Hematopoietic multipotent progenitor cell treated with erythropoietin and hydrocortisone succinate and interleukin-3 and kit ligand, for 4 days (in vitro differentiated cells): ENCODE data around the gene ATP2B1.
A peak's percentile ranks its signal among the peaks of the same experiment; 100 is the strongest.

Experiments used
- DNase-seq: peaks from one replicate; pipeline ENCODE4 v3.0.0-alpha.2; 2015

Gene ATP2B1

GRCh38 chr12:89651192-89651591 is 57.4 kb downstream of the ATP2B1 start:
- no peak for DNase-seq

DNA sequence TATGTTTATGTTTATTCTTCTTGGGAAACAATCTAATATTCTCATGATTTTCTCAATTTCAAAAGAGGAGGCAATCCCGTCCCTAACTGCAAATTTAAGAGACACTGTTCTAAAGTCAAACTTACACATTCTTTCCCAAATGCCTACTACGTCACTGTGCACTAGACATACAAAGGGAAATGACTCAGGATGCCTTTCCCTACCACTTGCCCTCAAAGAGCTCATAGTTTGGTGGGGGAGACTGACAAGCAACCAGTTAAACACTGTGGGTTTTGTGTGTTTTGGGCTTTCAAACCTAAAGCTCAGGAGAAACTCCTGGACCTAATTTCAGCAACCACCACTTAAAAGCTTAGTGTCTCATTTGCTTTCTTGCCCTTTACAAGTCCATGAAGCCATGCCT is 58.4 kb downstream of the ATP2B1 start:
- DNase-seq, result no peak

- no peak for DNase-seq
These were observed 58.8 kb downstream of the ATP2B1 start for GRCh38 chr12:89649820-89650219.

GRCh38 chr12:89649139-89649538 is 59.5 kb downstream of the ATP2B1 start:
- DNase-seq, result peak; percentile 20

DNA sequence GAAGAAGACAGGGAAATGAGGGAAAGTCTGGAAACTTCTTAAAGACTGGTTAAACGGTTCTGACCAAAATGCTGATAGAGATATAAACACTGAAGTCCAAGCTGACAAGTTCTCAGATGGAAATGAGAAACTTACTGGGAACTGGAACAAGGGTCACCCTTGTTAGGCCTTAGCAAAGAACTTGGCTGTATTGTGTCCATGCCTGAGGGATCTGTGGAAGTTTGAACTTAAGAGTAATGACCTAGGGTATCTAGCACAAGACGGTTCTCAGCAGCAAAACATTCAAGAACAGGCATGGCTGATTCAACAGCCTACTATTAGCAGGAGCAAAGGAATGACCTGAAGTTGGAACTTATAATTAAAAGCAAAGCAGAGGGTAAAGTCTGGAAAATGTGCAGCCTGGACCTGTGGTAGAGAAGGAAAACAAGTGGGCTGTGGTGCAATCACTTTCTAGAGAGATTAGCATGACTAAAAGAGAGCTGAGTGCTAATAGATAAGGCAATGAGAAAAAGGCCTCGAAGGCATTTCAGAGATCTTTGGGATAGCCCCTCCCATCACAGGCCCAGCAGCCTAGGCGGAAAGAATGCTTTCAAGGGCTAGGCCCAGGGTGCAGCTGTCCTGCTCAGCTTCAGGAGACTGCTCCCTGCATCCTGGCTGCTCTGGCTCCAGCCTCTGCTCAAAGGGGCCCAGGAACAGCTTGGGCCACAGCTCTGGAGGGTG is 60.3 kb downstream of the ATP2B1 start:
- peak; percentile 79 for DNase-seq

GRCh38 chr12:89645434-89645833 is 63.2 kb downstream of the ATP2B1 start:
- DNase-seq, result no peak

DNA sequence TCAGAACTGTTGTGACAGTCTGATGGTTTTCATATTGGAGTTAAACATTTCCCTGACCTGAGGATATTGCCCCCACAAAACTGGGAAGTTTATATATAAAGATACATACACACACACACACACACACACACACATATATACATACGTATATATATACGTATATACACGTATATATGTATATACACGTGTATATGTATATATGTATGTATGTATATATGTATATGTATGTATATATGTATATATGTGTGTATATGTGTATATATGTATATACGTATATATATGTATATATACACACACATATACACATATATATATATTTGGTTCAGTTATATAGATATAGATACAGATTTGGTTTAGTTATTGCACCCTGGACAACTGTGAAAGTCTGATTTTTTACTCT is 65.7 kb downstream of the ATP2B1 start:
- no peak for DNase-seq

DNA sequence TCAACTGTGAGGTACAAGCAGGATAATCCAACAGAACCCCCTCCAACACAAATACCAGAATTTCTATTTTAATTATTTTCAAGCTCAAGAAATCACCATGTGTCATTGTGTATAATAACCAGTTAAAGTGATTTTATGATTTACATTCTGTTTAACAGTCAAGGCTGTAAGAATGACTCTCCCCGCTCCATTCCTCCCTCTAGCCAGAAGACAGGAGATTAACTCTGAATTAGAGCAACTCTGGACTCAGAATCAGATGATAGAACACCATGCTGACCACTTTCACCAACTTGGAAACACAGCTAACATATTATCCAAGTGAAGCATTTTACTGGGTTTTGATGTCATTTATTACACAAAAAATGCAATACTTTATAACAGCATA is 71.9 kb downstream of the ATP2B1 start:
- DNase-seq, result no peak

GRCh38 chr12:89636052-89636775 is 72.4 kb downstream of the ATP2B1 start:
- DNase-seq, result no peak

- no peak for DNase-seq
These were observed 74.1 kb downstream of the ATP2B1 start for GRCh38 chr12:89634508-89634907.

DNA sequence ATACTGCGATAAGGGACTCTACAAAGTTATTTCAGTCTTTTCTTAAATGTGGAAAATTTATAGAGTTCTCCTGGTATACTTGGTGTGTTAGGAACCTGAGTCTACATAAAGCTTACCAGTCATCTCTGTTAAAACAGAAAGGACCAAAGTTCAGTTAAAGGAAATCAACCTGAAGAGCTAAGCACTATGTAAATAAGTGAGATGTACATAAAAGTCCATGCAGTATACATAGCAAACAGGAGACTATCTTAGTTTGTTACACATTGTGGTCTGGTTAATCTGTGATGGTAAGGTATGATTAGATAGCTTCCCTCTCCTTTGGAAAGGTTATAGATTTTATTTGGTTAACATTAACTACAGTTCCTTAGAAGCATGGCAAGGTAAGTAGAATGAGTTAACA is 75.9 kb downstream of the ATP2B1 start:
- no peak for DNase-seq

- DNase-seq, result no peak
These were observed 86.5 kb downstream of the ATP2B1 start for GRCh38 chr12:89622115-89622514.

- DNase-seq, result peak; percentile 60
These were observed 87.1 kb downstream of the ATP2B1 start for GRCh38 chr12:89621521-89621920.

DNA sequence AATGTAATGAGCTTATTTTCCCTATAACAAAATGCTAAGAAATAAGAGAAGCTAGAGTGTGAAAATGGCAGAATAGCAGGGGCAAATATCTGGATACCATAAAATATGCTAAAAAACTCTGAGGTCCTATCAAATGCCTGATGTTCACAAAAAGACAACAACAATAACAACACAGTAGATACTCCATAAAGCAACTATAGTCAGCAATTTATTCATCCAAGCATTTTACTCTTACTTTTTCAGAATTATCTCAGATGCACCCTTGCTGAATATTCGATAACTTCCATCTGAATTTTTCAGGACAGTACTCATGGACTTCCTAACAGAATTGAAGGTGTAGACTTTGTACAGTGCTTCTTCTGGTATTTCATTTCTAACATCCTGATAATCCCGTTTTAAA is 88.9 kb downstream of the ATP2B1 start:
- no peak for DNase-seq

- no peak for DNase-seq
These were observed 90.3 kb downstream of the ATP2B1 start for GRCh38 chr12:89618113-89618862.

DNA sequence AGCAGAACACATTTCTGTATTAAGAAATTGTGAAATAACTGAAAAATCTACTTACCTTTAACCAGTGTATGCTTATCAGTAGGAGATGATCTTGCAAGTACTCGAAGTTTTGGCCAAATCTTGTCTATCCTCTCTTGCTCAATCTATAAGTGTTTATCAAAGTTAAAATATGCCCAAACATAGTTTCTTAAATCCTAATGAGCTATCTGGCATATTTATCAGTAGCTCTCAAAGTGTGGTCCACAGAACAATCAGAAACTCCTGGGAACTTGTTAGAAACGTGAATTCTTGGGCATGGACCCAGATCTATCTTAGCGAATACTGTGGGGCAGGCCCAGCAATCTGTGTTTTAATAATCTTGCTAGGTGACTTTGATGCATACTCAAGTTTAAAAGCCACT is 98.3 kb downstream of the ATP2B1 start:
- no peak for DNase-seq

GRCh38 chr12:89603678-89604077 is 105.0 kb downstream of the ATP2B1 start:
- no peak for DNase-seq

DNA sequence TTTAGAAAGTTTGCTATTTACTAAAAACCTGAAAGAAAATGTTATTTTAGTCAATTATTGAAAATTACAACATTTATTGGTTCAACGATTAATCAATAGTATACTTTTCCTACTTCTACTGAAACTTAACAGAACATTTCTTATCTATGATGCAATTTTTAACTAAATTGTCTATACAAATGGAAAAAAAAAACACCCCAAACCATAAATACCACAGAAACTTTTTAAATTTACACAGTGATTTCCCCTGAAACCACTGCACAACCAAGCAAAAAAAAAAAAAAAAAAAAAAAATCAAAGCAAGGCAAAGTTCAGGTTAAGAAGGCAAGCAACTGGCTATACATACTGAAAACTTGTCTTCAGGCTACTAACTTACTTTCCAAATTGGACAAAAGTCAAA is 110.9 kb downstream of the ATP2B1 start:
- DNase-seq, result no peak

- DNase-seq, result no peak
These were observed 111.4 kb downstream of the ATP2B1 start for GRCh38 chr12:89597210-89597609.

DNA sequence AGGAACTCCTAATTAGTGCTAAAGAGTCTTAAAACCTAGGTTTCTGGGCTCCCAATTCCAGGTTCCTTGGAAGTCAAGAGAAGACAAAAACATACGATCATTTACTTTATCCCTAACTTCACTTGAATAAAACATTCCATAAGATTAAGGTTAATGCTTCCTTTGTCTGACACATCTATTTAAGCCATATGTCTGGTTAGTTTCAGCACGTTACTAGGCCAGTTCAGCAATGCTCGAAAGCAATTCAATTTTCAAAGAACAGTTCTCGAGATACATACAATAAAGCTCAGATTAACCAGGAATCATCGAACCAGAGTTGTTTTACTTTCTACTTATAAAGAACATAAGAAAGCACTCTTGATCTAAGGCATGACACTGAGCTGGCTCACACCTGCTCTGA is 114.8 kb downstream of the ATP2B1 start:
- no peak for DNase-seq

DNA sequence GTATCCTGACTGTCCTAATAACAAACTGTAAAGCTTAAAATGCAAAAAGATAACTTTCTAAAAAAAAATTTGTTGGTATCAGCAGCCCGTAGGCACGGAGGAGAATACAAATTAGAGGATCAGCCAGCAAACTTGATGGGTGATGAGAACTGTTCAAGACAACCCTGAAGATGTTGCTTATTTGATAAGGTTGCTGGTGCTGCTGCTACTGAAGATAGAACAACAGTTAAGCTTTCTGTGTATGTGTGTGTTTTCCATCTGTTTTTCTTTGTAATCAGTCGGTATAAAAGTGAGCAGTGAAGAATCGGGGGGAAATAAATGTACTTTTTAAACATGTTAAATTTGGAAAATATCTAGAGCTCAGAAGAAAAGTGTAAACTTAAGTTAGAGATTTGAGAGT is 115.4 kb downstream of the ATP2B1 start:
- peak; percentile 45 for DNase-seq

DNA sequence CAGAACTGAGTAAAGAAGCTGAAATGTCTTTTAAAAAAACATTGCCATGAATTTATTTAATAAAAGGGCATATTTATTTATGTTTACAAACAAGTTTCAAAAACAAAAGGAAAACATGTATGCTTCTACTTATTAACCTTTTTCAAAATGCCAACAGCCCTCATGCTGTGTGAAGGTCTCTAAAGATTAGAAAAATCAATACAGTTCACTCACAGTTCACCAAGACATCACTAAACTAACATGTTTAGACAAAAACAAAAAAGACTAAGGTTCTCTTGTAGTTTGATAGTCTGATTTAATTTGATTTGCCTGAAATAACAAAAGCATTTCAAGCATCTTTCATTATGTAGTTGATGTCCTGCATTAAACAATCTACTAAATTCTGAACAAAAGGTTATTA is 118.9 kb downstream of the ATP2B1 start:
- no peak for DNase-seq

DNA sequence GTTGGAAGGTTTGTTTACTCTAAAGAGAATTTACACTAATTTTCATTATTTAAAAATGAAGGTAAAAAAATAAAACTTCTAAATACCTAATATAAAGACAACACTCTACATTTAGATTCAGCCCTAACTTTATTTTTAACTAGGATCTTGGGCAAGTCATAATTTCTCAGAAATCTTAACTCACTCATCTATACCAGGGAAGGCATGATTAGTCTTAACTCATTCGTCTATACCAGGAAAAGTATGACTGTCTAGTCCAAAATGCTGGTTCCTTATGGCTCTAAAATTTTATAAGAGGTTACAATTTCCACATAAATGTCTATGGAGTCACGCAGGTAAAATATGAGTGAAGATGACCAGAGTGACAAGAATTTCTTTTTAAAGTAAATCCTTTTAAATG is 130.1 kb downstream of the ATP2B1 start:
- DNase-seq, result no peak
